ENCODE results near the gene RTKN2.

DNA sequence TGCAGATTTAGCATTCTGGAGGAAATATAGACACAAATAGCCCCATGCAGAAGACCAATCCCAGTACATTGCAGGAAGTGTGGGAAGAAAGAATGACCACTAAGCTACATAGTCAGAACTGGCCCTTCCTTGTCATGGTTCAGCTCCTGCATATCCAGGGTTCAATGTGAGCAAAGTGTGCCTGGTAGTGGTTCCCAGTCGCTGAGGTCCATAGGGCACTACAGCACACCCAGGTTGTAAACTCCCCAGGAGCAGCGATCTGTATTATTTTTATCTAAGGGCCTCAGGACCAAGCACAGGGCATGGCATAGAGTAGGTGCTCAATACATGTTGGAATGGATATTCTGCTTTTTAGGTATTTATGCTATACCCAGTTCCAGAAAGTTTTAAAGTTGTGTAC, 114.4 kb downstream of the RTKN2 start:
- TF ChIP-seq, protein P1, sequence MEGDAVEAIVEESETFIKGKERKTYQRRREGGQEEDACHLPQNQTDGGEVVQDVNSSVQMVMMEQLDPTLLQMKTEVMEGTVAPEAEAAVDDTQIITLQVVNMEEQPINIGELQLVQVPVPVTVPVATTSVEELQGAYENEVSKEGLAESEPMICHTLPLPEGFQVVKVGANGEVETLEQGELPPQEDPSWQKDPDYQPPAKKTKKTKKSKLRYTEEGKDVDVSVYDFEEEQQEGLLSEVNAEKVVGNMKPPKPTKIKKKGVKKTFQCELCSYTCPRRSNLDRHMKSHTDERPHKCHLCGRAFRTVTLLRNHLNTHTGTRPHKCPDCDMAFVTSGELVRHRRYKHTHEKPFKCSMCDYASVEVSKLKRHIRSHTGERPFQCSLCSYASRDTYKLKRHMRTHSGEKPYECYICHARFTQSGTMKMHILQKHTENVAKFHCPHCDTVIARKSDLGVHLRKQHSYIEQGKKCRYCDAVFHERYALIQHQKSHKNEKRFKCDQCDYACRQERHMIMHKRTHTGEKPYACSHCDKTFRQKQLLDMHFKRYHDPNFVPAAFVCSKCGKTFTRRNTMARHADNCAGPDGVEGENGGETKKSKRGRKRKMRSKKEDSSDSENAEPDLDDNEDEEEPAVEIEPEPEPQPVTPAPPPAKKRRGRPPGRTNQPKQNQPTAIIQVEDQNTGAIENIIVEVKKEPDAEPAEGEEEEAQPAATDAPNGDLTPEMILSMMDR (IDR thresholded peaks at IDR 0.05): no peak
- no peak for TF ChIP-seq EZH2 (IDR thresholded peaks at IDR 0.05; ENCODE audit: borderline replicate concordance, insufficient read depth, low read depth, low read length, poor library complexity, severe bottlenecking)
